Keratinocyte (primary cell): Measurements from ENCODE around the gene AANAT. TPM values are rescaled to one million over a fixed set of nuclear protein-coding genes. Genes with fewer than 3 reads are reported as not detected.

ENCODE experiments used
- DNase-seq: peaks from one replicate; pipeline ENCODE4 v3.0.0-alpha.2; 2011; ENCODE audit warnings: low read depth, missing footprints, low spot score
- FAIRE-seq: peaks from 2 replicates; lab custom pipeline; 2011; peaks lifted over from hg19 to GRCh38; lab: Jason Lieb, UNC
- H2AFZ ChIP-seq: 2 replicates; pipeline ENCODE4 v1.6.0; 2012; ENCODE audit warnings: low read length, control low read depth, inconsistent platforms; ENCODE audit not compliant: control insufficient read depth
- H3K27ac ChIP-seq: 2 replicates; pipeline ENCODE4 v1.5.1; 2011; ENCODE audit warnings: low read length; ENCODE audit not compliant: control insufficient read depth, insufficient read depth
- H3K27me3 ChIP-seq: 3 replicates; pipeline ENCODE4 v1.6.0; 2011; ENCODE audit warnings: low read length; ENCODE audit not compliant: control insufficient read depth, insufficient read depth; ENCODE audit errors: extremely low read depth
- H3K36me3 ChIP-seq, 2 experiments: 2 replicates in 1 of 2; 3 replicates in 1 of 2; pipeline ENCODE4 v1.5.1; 2011; ENCODE audit warnings: low read length in 2 of 2, mild to moderate bottlenecking in 1 of 2; ENCODE audit not compliant: control insufficient read depth in 2 of 2, insufficient read depth in 2 of 2; ENCODE audit errors: extremely low read depth in 1 of 2
- H3K4me1 ChIP-seq: 3 replicates; pipeline ENCODE4 v1.5.1; 2011; ENCODE audit warnings: low read length; ENCODE audit not compliant: control insufficient read depth, insufficient read depth; ENCODE audit errors: extremely low read depth
- H3K4me2 ChIP-seq: 3 replicates; pipeline ENCODE4 v1.6.0; 2011; ENCODE audit warnings: low read depth, low read length; ENCODE audit not compliant: control insufficient read depth, insufficient read depth; ENCODE audit errors: extremely low read depth
- H3K4me3 ChIP-seq, 3 experiments: fragments of 200-600 bp in 1 of 3; sonication (generic) in 1 of 3; 2 replicates in 2 of 3; 3 replicates in 1 of 3; pipeline ENCODE4 v1.5.1; 2011 to 2016; ENCODE audit warnings: low read length in 3 of 3, mild to moderate bottlenecking in 3 of 3, control low read depth in 2 of 3, inconsistent platforms in 1 of 3, low read depth in 1 of 3, mixed read lengths in 1 of 3, mixed run types in 1 of 3, moderate library complexity in 1 of 3; ENCODE audit not compliant: control insufficient read depth in 2 of 3, insufficient read depth in 2 of 3; ENCODE audit errors: extremely low read depth in 1 of 3
- H3K79me2 ChIP-seq: 2 replicates; pipeline ENCODE4 v1.6.0; 2012; ENCODE audit warnings: low read length; ENCODE audit not compliant: control insufficient read depth, insufficient read depth
- H3K9ac ChIP-seq: 3 replicates; pipeline ENCODE4 v1.6.0; 2011; ENCODE audit warnings: low read length; ENCODE audit not compliant: control insufficient read depth, insufficient read depth; ENCODE audit errors: extremely low read depth
- H3K9me1 ChIP-seq: 3 replicates; pipeline ENCODE4 v1.6.0; 2011; ENCODE audit warnings: low read length; ENCODE audit not compliant: control insufficient read depth, insufficient read depth; ENCODE audit errors: extremely low read depth
- H3K9me3 ChIP-seq: 2 replicates; pipeline ENCODE4 v1.5.1; 2012; ENCODE audit warnings: low read depth, low read length; ENCODE audit not compliant: control insufficient read depth
- H4K20me1 ChIP-seq: 3 replicates; pipeline ENCODE4 v1.6.0; 2011; ENCODE audit warnings: low read length; ENCODE audit not compliant: control insufficient read depth, insufficient read depth; ENCODE audit errors: extremely low read depth
- EZH2 ChIP-seq: IDR thresholded peaks from one replicate; pipeline ENCODE4 v1.6.1; 2012; ENCODE audit warnings: inconsistent platforms, mild to moderate bottlenecking, low read length, moderate library complexity
- dilution Hi-C: fragments of 300-500 bp; cut with MboI; formaldehyde crosslinking; loops from one replicate; pipeline ENCODE4 v1.7.0; 2020; ENCODE audit warnings: low sequenced_read_pairs; ENCODE audit not compliant: extremely low pct_ligation_motif_present
- polyA plus RNA-seq, 5 experiments: library from polyadenylated mRNA; depleted of rRNA in 3 of 5; stranded (reverse) in 3 of 5; stranded (forward) in 1 of 5; unstranded in 1 of 5; fragments of >200 nt; gene quantifications; 1 replicate in 1 of 5; 2 replicates in 3 of 5; 3 replicates in 1 of 5; pipeline versions ENCODE4 v1.2.1 to v1.2.3, GENCODE V29; 2011 to 2012; ENCODE audit warnings: missing spikeins in 2 of 5, low read depth in 1 of 5, low replicate concordance in 1 of 5
- TF ChIP-seq, protein P1 (sequence below), 3 experiments: IDR thresholded peaks in 1 of 3; conservative IDR thresholded peaks in 1 of 3; optimal IDR thresholded peaks in 1 of 3; 2 replicates in 2 of 3; 3 replicates in 1 of 3; pipeline versions ENCODE3 to v1.5.1; 2011; ENCODE audit warnings: low read length in 3 of 3, mild to moderate bottlenecking in 3 of 3, moderate library complexity in 2 of 3, control low read depth in 1 of 3, inconsistent platforms in 1 of 3; ENCODE audit not compliant: insufficient read depth in 2 of 3; ENCODE audit errors: extremely low read depth in 1 of 3

AANAT gene
- polyA plus RNA-seq, 1 donor (not counting 4 experiments of a cell fraction or from before 2014, with no cell fraction given): not detected

DNA sequence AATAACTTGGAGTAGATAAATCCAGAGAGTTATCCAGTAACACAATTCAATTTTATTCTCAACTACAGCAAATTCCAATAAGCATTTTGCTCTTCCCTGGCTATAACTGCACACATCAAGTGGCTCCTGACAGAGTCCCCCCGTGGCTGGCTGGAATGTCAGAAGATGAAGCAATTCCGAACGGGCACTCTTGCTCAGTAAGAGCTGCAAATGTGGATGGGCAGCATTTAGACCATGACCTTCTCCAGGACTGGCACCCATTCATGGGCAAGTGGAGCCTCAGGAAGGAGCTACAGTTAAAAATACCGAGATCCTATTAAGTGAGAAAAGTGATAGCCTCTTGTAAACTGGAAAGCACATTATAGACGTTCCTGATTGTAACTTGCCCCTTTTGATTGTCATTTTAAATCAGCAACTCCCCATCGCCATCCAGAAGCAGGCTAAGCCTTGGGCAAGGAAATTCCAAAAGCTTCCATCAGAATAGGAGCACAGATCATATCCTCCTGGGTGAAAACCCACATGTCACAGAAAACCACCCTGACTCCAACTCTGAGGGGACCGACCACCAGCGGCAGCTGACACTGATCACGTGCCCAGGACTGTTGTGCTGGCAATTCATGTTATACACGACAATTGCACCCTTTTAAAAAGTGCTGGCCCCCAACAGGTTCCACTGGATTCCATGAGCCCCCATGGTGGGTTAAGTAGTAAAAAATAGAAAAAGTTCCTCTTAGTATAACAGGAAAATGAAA is 21.5 kb upstream of the AANAT start:
- Histone ChIP-seq H3K27ac (peak overlapping the region; percentile 71), H3K36me3 (no peaks in the 10 kb centered on the region), H3K9ac (peak overlapping the region; percentile 17), H3K9me3 (no peaks in the 10 kb centered on the region), H4K20me1 (peaks cover 50% of the 10 kb centered on the region), H3K79me2 (peaks cover 81% of the 10 kb centered on the region), H3K4me2 (peak overlapping the region; percentile 85), H3K27me3 (no peaks in the 10 kb centered on the region), H3K4me1 (peaks cover 44% of the 10 kb centered on the region), H2AFZ (no peak overlapping the region), H3K4me3 (peak overlapping the region in 2 of 3 experiments; percentile 22 to 49), H3K9me1 (peaks cover 14% of the 10 kb centered on the region)
- dilution Hi-C loops: no loop called here
- FAIRE-seq: no peak
- no peak for TF ChIP-seq EZH2
- TF ChIP-seq, protein P1, sequence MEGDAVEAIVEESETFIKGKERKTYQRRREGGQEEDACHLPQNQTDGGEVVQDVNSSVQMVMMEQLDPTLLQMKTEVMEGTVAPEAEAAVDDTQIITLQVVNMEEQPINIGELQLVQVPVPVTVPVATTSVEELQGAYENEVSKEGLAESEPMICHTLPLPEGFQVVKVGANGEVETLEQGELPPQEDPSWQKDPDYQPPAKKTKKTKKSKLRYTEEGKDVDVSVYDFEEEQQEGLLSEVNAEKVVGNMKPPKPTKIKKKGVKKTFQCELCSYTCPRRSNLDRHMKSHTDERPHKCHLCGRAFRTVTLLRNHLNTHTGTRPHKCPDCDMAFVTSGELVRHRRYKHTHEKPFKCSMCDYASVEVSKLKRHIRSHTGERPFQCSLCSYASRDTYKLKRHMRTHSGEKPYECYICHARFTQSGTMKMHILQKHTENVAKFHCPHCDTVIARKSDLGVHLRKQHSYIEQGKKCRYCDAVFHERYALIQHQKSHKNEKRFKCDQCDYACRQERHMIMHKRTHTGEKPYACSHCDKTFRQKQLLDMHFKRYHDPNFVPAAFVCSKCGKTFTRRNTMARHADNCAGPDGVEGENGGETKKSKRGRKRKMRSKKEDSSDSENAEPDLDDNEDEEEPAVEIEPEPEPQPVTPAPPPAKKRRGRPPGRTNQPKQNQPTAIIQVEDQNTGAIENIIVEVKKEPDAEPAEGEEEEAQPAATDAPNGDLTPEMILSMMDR (optimal IDR thresholded peaks at IDR 0.05 in 1 of 3, IDR thresholded peaks at IDR 0.05 in 1 of 3, conservative IDR thresholded peaks at IDR 0.05 in 1 of 3; ENCODE audit: extremely low read depth in 1 of 3, insufficient read depth in 2 of 3, low read length in 3 of 3): no peak
- no peak for DNase-seq

DNA sequence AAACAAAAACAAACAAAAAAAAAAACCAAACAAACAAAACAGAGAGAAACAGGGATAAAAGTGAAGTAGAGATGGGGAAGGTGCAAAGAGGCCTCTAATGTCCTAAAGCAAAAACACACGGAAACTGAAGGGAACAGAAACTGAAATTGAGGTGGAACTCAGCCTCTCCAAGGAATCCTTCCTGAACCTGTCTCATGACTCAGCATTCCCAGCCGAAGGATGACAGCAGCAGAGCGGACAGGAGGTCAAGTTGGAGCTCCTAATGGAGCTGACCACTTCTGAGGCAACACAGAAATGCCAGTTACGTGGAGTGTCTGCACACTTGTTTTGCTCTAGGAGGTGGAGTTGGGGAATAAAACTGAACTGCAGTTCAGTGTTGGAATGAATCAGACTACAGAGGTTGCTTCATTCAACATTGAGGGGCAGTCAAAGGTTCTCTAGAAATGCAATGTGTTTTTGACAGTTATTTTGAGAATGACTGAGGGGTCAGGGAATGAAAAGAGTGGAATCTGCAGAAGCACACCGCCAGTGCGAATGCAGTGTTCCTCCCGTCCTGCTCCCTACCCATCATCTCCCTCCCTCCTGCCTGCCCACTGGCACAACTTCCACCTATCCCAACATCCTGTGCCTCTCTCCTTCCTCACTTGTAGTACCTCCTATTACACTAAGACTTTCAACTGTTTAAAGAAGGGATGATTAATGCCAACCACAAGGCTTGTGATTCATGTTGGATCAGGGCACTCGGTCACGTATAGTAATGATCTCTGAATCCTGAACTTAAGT is 20.8 kb upstream of the AANAT start:
- Histone ChIP-seq H3K9ac (peak overlapping the region; percentile 17), H3K27me3 (no peaks in the 10 kb centered on the region), H3K79me2 (peaks cover 81% of the 10 kb centered on the region), H3K4me1 (peaks cover 52% of the 10 kb centered on the region), H3K4me2 (peak overlapping the region; percentile 85), H3K9me3 (no peaks in the 10 kb centered on the region), H3K36me3 (no peaks in the 10 kb centered on the region), H3K27ac (peak overlapping the region; percentile 71), H4K20me1 (peaks cover 50% of the 10 kb centered on the region), H3K4me3 (peak overlapping the region in 2 of 3 experiments; percentile 22 to 49), H3K9me1 (peaks cover 14% of the 10 kb centered on the region), H2AFZ (no peak overlapping the region)
- DNase-seq: peak; percentile 69
- TF ChIP-seq EZH2: no peak
- TF ChIP-seq, protein P1 (optimal IDR thresholded peaks at IDR 0.05 in 1 of 3, IDR thresholded peaks at IDR 0.05 in 1 of 3, conservative IDR thresholded peaks at IDR 0.05 in 1 of 3; ENCODE audit: extremely low read depth in 1 of 3, insufficient read depth in 2 of 3, low read length in 3 of 3): no peak
- peak; percentile 83 for FAIRE-seq
- dilution Hi-C loops: no loop called here
